HepG2 (cell line): ENCODE data around the gene MXRA8. TPM values are rescaled to one million over a fixed set of nuclear protein-coding genes. Genes with fewer than 3 reads are reported as not detected.

Source experiments
- AHDC1 ChIP-seq: sonication (generic); formaldehyde crosslinking; IDR thresholded peaks from 2 replicates; pipeline ENCODE4 v1.5.1; 2020; ENCODE audit warnings: mild to moderate bottlenecking, missing genetic modification reagents, borderline replicate concordance
- DBP ChIP-seq: sonication (generic); formaldehyde crosslinking; IDR thresholded peaks from 2 replicates; pipeline ENCODE4 v1.4.0; 2020; ENCODE audit warnings: missing genetic modification reagents; ENCODE audit errors: not compliant biosample characterization
- NBN ChIP-seq: fragments of 450-650 bp; conservative IDR thresholded peaks from 2 replicates; pipeline ENCODE4 v1.6.1; 2017
- NFATC3 ChIP-seq: sonication (generic); formaldehyde crosslinking; IDR thresholded peaks from 2 replicates; pipeline ENCODE4 v1.5.1; 2020; ENCODE audit warnings: mild to moderate bottlenecking, missing genetic modification reagents
- POGZ ChIP-seq: sonication (generic); formaldehyde crosslinking; IDR thresholded peaks from 2 replicates; pipeline ENCODE4 v1.4.0; 2020; ENCODE audit warnings: mild to moderate bottlenecking, missing genetic modification reagents
- POLR2A ChIP-seq, 2 experiments: IDR thresholded peaks; 2 replicates each; pipeline ENCODE4 v1.6.1; 2011; ENCODE audit warnings: low read depth in 2 of 2, low read length in 2 of 2, mild to moderate bottlenecking in 1 of 2, moderate library complexity in 1 of 2; ENCODE audit not compliant: insufficient read depth in 1 of 2
- PRPF4 ChIP-seq: fragments of 200-400 bp; formaldehyde crosslinking; IDR thresholded peaks from 2 replicates; pipeline ENCODE4 v1.6.1; 2016; ENCODE audit warnings: low read length, low read depth; ENCODE audit not compliant: poor library complexity, severe bottlenecking
- ZFP36 ChIP-seq: fragments of 150-350 bp; IDR thresholded peaks from 2 replicates; pipeline ENCODE4 v1.6.1; 2018; ENCODE audit warnings: borderline replicate concordance, low read length, low read depth; ENCODE audit not compliant: partially characterized antibody
- ZNF326 ChIP-seq: sonication (generic); formaldehyde crosslinking; IDR thresholded peaks from 2 replicates; pipeline ENCODE4 v1.4.0; 2020; ENCODE audit warnings: missing genetic modification reagents, borderline replicate concordance
- ZNF34 ChIP-seq: sonication (generic); formaldehyde crosslinking; IDR thresholded peaks from 2 replicates; pipeline ENCODE4 v1.4.0; 2020; ENCODE audit warnings: mild to moderate bottlenecking, missing genetic modification reagents, borderline replicate concordance
- ZNF468 ChIP-seq: sonication (generic); formaldehyde crosslinking; IDR thresholded peaks from 2 replicates; pipeline ENCODE4 v1.8.0; 2022; ENCODE audit warnings: mild to moderate bottlenecking, moderate library complexity, missing genetic modification reagents
- ZNF709 ChIP-seq: sonication (generic); formaldehyde crosslinking; IDR thresholded peaks from 2 replicates; pipeline ENCODE4 v1.5.0; 2020; ENCODE audit warnings: mild to moderate bottlenecking, missing genetic modification reagents
- ZNF766 ChIP-seq: sonication (generic); formaldehyde crosslinking; IDR thresholded peaks from 2 replicates; pipeline ENCODE4 v1.5.0; 2020; ENCODE audit warnings: missing genetic modification reagents, borderline replicate concordance
- ZSCAN9 ChIP-seq: IDR thresholded peaks from 2 replicates; pipeline ENCODE4 v1.6.1; 2016; ENCODE audit warnings: borderline replicate concordance
- polyA plus RNA-seq, 8 experiments: library from polyadenylated mRNA; depleted of rRNA in 3 of 8; stranded (reverse) in 7 of 8; unstranded in 1 of 8; fragments of >200 nt; fragmentation: Illumina TruSeq in 4 of 8; extraction: Trizol in 4 of 8; gene quantifications; 2 replicates each; pipeline versions ENCODE4 v1.2.1 to v1.2.3, GENCODE V29; 2011 to 2016; ENCODE audit warnings: low read depth in 4 of 8, missing spikeins in 1 of 8, mixed read lengths in 1 of 8; ENCODE audit not compliant: insufficient read depth in 1 of 8
- total RNA-seq, 5 experiments: library from RNA; depleted of rRNA; stranded (reverse); fragments of >200 nt; fragmentation: Illumina TruSeq; extraction: Trizol; gene quantifications; 2 replicates each; pipeline ENCODE4 v1.2.3, GENCODE V29; 2016; ENCODE audit warnings: low read depth in 1 of 5
- TF ChIP-seq, protein P1 (sequence below): sonication (generic); formaldehyde crosslinking; IDR thresholded peaks from 2 replicates; pipeline ENCODE4 v1.4.0; 2020; ENCODE audit warnings: missing genetic modification reagents, mild to moderate bottlenecking, borderline replicate concordance
- TF ChIP-seq, protein P2 (sequence below): sonication (generic); formaldehyde crosslinking; IDR thresholded peaks from 2 replicates; pipeline ENCODE4 v1.8.1; 2022; ENCODE audit warnings: low read depth, mild to moderate bottlenecking, missing genetic modification reagents

MXRA8 gene
- total and polyA plus RNA-seq, 2 of the 13 experiments (the other 11 are each of a cell fraction or from before 2014, with no cell fraction given), result 19.8 to 44.8 TPM

- no peak for TF ChIP-seq NBN
- no peak for TF ChIP-seq ZFP36
- peak in 1 of 2 experiments; percentile 47; a peak in 1 of 4 replicates for TF ChIP-seq POLR2A (IDR thresholded peaks at IDR 0.05; ENCODE audit: insufficient read depth in 1 of 2, low read depth in 2 of 2, low read length in 2 of 2)
- TF ChIP-seq, protein P1, sequence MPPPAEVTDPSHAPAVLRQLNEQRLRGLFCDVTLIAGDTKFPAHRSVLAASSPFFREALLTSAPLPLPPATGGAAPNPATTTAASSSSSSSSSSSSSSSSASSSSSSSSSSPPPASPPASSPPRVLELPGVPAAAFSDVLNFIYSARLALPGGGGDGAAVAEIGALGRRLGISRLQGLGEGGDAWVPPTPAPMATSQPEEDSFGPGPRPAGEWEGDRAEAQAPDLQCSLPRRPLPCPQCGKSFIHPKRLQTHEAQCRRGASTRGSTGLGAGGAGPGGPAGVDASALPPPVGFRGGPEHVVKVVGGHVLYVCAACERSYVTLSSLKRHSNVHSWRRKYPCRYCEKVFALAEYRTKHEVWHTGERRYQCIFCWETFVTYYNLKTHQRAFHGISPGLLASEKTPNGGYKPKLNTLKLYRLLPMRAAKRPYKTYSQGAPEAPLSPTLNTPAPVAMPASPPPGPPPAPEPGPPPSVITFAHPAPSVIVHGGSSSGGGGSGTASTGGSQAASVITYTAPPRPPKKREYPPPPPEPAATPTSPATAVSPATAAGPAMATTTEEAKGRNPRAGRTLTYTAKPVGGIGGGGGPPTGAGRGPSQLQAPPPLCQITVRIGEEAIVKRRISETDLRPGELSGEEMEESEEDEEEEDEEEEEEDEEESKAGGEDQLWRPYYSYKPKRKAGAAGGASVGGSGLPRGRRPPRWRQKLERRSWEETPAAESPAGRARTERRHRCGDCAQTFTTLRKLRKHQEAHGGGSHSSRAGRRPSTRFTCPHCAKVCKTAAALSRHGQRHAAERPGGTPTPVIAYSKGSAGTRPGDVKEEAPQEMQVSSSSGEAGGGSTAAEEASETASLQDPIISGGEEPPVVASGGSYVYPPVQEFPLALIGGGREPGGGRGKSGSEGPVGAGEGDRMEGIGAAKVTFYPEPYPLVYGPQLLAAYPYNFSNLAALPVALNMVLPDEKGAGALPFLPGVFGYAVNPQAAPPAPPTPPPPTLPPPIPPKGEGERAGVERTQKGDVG (CRISPR knock-in tag), result 0 out of 2 replicates have a peak, but pooled peaks have one; percentile 29
- no peak for TF ChIP-seq ZNF468 (CRISPR knock-in tag)
- TF ChIP-seq PRPF4, result peak; percentile 24
- TF ChIP-seq ZNF326 (CRISPR knock-in tag), result no peak
- no peak for TF ChIP-seq DBP (CRISPR knock-in tag)
- TF ChIP-seq ZNF709 (CRISPR knock-in tag), result peak; percentile 29; the same call in 1 of the 2 replicates
- TF ChIP-seq ZNF34 (CRISPR knock-in tag), result peak; percentile 78; the same call in 1 of the 2 replicates
- 0 out of 2 replicates have a peak, but pooled peaks have one; percentile 13 for TF ChIP-seq NFATC3
- 0 out of 2 replicates have a peak, but pooled peaks have one; percentile 19 for TF ChIP-seq POGZ (CRISPR knock-in tag)
- TF ChIP-seq, protein P2, sequence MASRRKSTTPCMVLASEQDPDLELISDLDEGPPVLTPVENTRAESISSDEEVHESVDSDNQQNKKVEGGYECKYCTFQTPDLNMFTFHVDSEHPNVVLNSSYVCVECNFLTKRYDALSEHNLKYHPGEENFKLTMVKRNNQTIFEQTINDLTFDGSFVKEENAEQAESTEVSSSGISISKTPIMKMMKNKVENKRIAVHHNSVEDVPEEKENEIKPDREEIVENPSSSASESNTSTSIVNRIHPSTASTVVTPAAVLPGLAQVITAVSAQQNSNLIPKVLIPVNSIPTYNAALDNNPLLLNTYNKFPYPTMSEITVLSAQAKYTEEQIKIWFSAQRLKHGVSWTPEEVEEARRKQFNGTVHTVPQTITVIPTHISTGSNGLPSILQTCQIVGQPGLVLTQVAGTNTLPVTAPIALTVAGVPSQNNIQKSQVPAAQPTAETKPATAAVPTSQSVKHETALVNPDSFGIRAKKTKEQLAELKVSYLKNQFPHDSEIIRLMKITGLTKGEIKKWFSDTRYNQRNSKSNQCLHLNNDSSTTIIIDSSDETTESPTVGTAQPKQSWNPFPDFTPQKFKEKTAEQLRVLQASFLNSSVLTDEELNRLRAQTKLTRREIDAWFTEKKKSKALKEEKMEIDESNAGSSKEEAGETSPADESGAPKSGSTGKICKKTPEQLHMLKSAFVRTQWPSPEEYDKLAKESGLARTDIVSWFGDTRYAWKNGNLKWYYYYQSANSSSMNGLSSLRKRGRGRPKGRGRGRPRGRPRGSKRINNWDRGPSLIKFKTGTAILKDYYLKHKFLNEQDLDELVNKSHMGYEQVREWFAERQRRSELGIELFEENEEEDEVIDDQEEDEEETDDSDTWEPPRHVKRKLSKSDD (CRISPR knock-in tag), result no peak
- peak; percentile 19; the same call in 1 of the 2 replicates for TF ChIP-seq ZSCAN9
- no peak for TF ChIP-seq ZNF766 (CRISPR knock-in tag)
- TF ChIP-seq AHDC1, result 0 out of 2 replicates have a peak, but pooled peaks have one; percentile 45
Observed at GRCh38 chr1:1347663-1348419, 10.5 kb downstream of the MXRA8 start (continued).
